ENCODE results near the gene SPDYA.

The SPDYA gene

DNA sequence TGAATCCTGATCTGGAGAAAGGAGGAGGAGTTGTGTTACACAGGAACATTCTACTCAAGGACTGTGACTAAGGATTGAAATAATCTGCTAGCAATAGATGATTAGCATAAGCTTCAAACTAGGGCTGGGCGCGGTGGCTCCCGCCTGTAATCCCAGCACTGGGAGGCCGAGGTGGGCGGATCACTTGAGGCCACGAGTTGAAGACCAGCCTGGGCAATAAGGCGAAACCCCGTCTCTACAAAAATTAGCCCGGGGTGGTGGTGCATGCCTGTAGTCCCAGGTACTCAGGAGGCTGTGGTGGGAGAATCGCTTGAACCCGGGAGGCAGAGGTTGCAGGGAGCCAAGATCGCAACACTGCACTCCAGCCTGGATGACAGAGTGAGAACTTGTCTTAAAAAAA, 58.0 kb downstream of the SPDYA start:
- peak overlapping the region; percentile 90 for H3K4me3 ChIP-seq (ENCODE audit: low read length)
- no peak for TF ChIP-seq ZNF274 (IDR thresholded peaks at IDR 0.05; ENCODE audit: low read depth, low read length)

- H3K4me3 ChIP-seq (ENCODE audit: low read length) = peak overlapping the region; percentile 90
- TF ChIP-seq ZNF274 (IDR thresholded peaks at IDR 0.05; ENCODE audit: low read depth, low read length) = no peak
Observed at GRCh38 chr2:28869494-28870145, 59.0 kb downstream of the SPDYA start.

DNA sequence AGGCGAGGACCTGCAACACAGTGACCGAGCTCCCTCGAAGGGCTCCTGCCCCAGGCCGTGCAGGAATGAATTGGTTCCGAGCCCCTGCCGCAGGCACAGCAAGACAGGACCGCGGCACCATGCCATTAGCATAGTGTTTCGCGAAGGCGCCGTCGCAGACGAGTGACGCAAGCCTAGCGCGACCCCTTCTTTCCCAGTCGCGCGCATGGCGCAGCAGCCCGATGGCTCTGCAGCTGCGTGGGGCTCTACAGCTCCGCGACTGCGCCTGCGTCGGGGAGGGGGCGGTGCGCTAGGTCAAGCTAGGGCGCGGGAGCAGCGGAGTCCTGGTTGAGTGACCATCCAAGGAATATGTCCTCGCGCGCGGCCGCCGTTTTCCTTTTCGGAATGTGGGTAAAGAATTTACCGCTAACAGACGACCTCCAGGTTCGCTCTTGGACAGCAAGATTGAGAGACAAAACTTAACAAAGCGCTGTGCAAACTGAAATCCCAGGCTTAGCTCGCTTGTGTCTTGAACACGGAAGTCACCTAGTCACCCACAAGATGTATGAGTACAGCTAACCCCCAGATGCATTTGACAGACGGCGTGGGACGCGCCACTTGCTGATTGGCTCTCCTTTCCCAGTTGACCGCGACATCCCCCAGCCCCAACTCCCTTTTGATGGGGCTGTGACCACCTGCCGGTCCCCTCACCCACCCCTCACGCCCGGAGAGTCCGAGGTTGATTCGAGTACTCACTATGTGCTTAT, 59.7 kb downstream of the SPDYA start, which contains the start of gene TRMT61B:
Gene TRMT61B (minus strand): TSS at position 164 of the 746 bp plus-strand sequence. CDS start 32 bp downstream, at position 132.
- H3K4me3 ChIP-seq (ENCODE audit: low read length) = peak within 1 kb of the TSS; percentile 90
- TF ChIP-seq ZNF274 (IDR thresholded peaks at IDR 0.05; ENCODE audit: low read depth, low read length) = no peak

GRCh38 chr2:28871620-28872019, 61.0 kb downstream of the SPDYA start:
- TF ChIP-seq ZNF274 (IDR thresholded peaks at IDR 0.05; ENCODE audit: low read depth, low read length) = no peak
- H3K4me3 ChIP-seq (ENCODE audit: low read length) = no peak overlapping the region

- TF ChIP-seq ZNF274 (IDR thresholded peaks at IDR 0.05; ENCODE audit: low read depth, low read length) = no peak
- H3K4me3 ChIP-seq (ENCODE audit: low read length) = no peak overlapping the region
Observed at GRCh38 chr2:28880193-28880592, 69.6 kb downstream of the SPDYA start.

DNA sequence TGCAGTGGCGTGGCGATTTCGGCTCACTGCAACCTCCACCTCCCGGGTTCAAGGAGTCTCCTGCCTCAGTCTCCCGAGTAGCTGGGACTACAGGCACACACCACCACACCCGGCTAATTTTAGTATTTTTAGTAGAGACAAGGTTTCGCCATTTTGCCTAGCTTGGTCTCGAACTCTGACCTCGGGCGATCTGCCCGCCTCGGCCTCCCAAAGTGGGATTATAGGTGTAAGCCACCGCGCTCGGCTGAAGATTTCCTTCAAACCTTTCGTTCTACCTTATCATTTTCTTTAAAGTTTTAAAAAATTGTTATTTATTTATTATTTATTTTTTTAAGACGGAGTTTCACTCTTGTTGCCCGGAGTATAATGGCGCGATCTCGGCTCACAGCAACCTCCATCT, 82.9 kb downstream of the SPDYA start:
- peak overlapping the region; percentile 73; the same call in 1 of the 2 replicates for H3K4me3 ChIP-seq (ENCODE audit: low read length)
- no peak for TF ChIP-seq ZNF274 (IDR thresholded peaks at IDR 0.05; ENCODE audit: low read depth, low read length)

GRCh38 chr2:28894470-28895188, 84.0 kb downstream of the SPDYA start, which contains the start of gene WDR43:
WDR43 (plus strand) TSS chr2:28894667; CDS start chr2:28894699, 32 bp downstream.
- TF ChIP-seq ZNF274 (IDR thresholded peaks at IDR 0.05; ENCODE audit: low read depth, low read length) = no peak
- peak within 1 kb of the TSS; percentile 97 for H3K4me3 ChIP-seq (ENCODE audit: low read length)

DNA sequence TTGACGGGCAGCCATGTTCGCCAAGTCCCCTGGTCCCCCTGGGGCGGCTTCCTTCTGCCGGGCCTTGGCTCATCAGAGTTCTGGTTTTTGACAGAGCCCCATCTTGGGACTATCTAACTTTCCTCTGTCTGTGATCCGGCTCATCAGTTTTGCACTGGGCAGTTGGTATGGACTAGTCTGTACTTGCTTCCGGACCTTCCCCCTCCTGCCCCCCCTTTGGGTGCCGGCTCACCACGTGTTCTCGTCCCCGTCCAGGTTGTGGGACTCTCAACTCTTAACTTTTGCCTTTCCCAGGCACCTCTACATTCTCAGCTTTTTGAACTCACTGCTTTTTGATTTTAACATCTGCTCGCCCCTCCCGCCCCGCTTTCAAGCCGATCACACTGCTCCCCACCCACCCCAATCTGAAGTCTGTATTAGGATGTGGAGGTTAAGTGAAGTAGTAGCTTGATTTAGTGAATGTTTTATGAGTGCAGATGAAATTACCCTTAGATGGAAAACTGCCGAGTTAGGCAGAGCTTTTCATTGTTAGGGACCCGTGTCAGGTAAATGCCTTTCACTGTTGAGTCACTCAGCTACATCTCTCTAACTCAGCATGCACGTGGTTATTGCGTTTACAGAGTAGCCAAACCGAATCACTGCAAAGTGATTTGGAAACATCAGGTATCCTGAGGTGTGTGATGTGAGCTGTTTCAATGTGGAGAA, 84.7 kb downstream of the SPDYA start:
- peak overlapping the region; percentile 97 for H3K4me3 ChIP-seq (ENCODE audit: low read length)
- no peak for TF ChIP-seq ZNF274 (IDR thresholded peaks at IDR 0.05; ENCODE audit: low read depth, low read length)

GRCh38 chr2:28896906-28897305, 86.3 kb downstream of the SPDYA start:
- no peak for TF ChIP-seq ZNF274 (IDR thresholded peaks at IDR 0.05; ENCODE audit: low read depth, low read length)
- H3K4me3 ChIP-seq (ENCODE audit: low read length) = peak overlapping the region; percentile 97

DNA sequence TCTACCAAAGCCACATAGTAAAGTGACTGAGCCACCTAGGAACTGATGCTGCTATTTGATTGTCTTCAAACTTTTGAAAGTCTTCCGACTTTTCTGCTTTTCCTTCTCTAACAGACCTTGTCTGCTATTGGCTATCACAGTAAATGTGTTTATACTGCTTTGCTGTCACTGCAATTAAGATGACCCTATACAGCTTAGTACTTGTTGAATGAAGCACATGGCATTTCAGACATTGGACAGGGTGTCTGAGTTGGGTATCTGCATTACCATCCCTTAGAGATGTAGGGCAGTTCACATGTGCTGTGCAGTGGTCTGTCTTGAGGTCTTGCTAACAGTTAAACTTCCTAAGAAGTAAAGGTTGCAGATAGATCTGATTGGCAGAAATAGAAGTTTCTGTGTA, 87.4 kb downstream of the SPDYA start:
- TF ChIP-seq ZNF274 (IDR thresholded peaks at IDR 0.05; ENCODE audit: low read depth, low read length) = no peak
- no peak overlapping the region; the same call in 1 of the 2 replicates for H3K4me3 ChIP-seq (ENCODE audit: low read length)
